HL-60/S4 treated with retinoic acid at 250 ng/mL for 4 days and 3 days (cell line): Measurements from ENCODE around the gene PKNOX1.
"Not testable (repeated sequence)": the region's sequence is repeated elsewhere in the genome, so short reads cannot be mapped to it uniquely, and the experiment has no call there.

ENCODE experiments used
- in situ Hi-C: fragments of 300-500 bp; cut with MboI; formaldehyde crosslinking; loops from 2 replicates; pipeline ENCODE4 v1.7.0; 2022; ENCODE audit warnings: low sequenced_read_pairs

The PKNOX1 gene

DNA sequence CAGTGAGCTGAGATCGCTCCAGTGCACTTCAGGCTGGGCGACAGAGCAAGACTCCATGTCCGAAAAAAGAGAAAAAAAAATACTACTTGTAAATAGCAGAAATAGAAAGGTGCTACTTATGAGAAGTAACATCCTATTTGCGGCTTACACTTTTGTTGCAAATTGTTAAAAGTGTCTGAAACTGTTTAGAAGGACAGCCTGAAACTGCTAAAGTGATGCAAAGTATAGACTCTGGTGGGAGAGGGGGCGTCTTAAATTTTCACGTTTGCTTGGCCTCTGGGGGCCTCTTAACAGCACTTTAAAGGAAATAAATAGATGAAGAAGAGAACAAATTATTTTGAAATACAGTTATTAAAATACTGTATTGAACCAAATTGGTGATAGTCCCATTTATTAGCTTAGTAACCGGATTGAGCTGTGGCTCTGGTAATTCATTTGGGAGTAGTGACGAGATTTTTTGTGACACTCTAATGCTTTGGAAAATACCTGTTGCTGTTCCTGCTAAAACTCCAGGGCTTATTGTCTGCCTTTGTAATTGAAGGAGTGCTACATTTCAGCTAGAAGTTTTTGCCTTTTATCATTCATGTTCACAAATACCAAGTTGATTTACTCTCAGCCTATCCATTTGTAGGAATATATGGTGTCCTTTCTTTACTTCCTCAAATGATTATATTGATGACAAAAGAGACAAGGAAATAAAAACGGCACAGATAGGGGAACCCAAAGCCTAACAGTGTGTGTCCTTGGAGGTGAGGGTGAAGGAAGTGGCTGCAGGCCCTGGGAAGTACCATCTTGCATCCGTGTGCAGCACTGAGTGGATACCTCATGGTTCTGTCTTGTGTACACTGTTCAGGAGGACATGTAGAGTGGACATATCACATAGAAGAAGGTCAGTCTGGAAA, 6.2 kb downstream of the PKNOX1 start:
- in situ Hi-C loops = no loop called here

DNA sequence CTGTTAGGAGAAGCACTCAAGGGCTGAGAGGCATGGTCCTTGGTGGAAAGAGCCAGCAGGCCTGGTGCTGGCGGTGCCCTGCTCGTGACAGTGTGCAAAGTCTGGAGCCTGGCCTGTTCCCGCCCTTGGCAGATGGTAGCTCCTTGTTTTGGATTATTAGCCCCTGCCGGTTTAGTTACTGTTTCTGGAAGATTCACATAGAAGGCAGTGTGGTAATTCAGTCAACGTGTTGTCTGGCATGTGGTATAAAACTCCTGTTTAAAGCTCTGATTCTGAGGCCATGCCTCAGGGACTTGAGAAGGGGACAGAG, 6.8 kb downstream of the PKNOX1 start:
- in situ Hi-C loops = no loop called here

DNA sequence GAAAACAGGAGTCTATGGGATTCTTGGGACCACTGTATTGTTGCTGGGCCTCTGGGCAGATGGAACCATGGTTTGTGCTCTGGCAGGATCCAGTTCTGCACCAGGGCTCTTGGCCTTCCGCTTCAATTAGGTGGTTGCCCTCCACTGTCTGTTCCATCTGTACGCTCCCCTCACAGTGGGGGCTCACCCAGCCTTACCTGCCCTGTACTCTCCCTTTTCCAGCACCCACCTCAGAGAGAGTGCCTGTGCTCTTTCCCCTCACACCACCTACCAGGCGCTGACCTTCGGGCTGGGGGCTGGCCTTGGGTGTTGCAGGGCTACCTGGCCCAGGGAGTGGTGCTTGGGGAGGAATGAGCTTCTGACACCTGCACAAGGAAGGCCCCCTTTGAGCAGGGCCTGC, 7.5 kb downstream of the PKNOX1 start:
- in situ Hi-C loops = no loop called here

DNA sequence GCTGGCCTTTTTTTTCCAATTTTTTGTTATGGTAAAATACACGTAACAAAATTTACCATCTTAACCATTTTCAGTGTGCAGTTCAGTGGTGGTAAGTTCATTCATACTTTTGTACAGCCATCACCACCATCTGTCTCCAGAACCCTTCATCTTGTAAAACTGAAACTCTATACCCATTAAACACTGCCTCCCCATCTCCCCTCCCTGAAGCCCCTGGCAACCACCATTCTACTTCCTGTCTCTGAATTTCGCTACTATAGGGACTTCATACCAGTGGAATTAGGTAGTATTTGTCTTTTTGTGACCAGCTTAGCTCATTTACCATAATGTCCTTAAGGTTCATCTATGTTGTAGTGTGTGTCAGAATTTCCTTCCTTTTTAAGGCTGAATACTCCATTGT, 8.7 kb downstream of the PKNOX1 start:
- in situ Hi-C loops = no loop called here

DNA sequence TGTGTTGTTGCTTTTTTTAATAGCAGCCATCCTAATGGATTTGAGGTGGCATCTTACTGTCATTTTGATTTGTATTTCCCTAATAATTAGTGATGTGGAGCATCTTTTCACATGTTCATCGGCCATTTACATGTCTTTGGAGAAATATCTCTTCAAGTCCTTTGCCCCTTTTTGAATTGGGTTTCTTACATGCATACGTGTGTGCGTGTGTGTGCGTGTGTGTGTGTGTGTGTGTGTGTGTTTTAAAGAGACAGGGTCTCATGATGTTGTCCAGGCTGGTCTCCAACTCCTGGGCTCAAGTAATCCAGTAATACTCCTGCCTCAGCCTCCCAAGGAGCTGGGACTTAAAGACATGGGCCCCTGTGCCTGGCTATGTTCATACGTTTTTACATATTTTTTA, 9.5 kb downstream of the PKNOX1 start:
- in situ Hi-C loops = no loop called here

DNA sequence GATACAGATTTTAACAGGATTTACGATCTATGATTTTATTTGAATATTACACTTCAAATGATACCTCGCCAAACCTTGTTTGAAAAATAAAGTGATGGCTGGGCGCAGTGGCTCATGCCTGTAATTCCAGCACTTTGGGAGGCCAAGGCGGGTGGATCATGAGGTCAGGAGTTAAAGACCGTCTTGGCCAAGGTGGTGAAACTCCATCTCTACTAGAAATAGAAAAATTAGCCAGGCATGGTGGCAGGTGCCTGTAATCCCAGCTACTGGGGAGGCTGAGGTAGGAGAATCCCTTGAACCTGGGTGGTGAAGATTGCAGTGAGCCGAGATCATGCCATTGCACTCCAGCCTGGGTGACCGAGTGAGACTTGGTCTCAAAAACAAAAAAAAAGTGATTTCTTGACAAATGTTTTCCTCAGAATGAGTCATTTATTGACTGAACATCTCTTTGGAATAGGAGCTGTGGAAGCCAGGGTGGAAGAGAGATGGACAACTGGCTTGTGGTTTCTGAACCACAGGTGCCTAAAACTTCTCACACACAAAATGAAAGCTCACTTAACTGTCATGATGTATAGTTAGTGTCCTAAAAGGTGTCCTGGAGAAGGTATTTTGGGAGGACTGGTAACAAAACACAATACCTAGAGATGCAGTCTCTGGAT, 11.9 kb downstream of the PKNOX1 start:
- in situ Hi-C loops = no loop called here

DNA sequence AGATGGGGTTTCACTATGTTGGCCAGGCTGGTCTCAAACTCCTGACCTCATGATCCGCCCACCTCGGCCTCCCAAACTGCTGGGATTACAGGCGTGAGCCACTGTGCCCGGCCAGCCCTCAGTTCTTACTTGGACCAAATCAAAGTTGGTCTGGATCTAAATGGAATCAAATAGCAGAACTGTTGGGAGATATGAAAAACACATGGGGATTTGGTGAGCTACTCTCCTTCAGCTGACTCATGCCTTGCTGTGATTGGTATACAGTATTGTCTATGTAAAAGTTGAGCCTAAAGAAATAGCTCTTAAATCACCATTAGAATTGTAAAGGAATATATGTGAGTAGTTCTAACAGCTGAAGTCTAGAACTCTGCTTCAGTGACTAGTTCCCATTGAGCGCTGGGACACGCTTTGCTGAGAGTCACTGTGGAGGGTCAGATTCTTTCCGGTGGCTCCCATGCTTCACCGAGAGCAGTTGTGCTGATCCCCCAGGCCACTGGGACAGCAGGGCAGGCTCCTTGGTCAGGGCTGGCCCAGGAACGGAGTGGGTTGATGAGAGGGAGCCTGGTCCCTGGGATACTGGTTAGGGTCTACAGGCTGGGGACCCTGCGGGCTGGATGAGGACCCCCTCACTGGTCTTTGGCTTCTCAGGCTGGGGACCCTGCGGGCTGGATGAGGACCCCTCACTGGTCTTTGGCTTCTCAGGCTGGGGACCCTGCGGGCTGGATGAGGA, 14.0 kb downstream of the PKNOX1 start:
- in situ Hi-C loops = no loop called here

DNA sequence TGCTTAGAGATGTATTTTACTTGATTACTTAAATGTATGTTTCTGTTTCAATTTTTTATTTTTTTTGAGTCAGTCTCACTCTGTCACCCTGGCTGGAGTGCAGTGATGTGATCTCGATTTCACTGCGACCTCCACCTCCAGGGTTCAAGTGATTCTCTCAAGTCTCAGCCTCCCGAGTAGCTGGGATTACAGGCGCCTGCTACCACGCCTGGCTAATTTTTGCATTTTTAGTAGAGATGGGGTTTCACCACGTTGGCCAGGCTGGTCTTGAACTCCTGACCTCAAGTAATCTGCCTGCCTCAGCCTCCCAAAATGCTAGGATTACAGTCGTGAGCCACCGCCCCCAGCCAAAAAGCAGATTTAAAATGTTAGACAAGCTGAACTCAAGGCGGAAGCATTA, 15.0 kb downstream of the PKNOX1 start:
- in situ Hi-C loops = not testable (repeated sequence)

DNA sequence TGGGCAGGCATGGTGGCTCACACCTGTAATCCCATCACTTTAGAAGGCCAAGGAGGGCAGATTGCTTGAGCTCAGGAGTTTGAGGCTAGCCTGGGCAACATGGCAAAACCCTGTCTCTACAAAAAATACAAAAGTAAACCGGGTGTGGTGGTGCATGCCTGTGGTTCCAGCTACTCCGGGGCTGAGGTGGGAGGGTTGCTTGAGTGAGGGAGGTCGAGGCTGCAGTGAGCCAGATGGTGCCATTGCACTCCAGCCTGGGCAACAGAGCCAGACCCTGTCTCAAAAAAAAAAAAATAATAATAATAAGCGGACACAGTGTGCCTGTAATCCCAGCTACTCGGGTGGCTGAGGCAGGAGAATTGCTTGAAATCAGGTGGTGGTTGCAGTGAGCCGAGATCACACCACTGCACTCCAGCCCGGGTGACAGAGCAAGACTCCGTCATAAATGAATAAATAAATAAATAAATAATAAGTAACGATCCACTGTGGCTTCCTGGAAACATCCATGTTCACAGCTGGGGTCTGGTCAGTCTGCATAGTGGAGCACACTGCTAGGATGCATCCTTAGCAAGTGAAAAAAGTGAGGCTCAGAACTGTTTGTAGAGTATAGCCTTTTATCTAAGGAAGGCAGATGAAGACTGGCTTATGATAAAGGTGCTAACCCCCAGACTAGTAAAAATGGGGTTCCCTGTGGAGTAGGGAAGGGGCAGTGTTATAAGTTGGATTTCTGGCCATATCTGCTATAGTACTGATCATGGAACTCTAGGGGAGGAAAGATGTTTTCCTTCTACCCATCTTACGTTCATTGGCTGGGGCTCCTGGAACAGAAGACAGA, 15.7 kb downstream of the PKNOX1 start:
- in situ Hi-C loops = no loop called here

DNA sequence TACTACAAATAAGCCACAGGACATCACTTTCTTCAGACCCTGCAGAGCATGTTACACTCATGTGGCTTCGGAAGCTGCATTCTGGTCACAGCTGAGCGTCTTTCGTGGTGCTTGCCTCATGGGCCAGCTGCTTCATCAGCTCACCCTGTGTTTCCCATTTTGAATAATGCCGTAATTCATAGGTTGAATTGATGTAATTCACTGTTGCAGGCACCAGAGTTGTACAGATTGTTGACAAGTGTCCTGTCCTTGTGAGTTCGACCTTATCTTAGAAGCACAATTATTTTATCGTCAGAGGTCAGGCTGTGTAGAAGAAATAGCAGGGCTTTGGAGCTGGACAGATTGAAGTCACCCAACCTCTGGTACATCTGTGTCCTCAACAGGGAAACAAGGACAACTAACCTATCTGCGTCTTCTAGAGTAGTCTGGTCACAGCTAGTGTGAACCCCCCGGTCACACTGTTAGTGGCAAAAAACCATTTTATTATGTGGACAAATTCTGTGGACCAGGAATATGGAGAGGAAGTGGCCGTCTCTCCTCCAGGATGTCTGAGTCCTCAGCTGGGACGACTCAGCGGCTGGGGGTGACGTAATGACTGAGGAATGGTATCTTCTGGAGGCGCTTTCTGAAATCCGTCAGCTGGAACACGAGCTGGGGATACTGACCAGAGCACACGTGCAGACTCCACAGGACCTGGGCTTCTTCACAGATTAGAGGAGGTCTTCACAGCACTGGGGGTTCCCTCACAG, 17.8 kb downstream of the PKNOX1 start:
- in situ Hi-C loops = no loop called here

DNA sequence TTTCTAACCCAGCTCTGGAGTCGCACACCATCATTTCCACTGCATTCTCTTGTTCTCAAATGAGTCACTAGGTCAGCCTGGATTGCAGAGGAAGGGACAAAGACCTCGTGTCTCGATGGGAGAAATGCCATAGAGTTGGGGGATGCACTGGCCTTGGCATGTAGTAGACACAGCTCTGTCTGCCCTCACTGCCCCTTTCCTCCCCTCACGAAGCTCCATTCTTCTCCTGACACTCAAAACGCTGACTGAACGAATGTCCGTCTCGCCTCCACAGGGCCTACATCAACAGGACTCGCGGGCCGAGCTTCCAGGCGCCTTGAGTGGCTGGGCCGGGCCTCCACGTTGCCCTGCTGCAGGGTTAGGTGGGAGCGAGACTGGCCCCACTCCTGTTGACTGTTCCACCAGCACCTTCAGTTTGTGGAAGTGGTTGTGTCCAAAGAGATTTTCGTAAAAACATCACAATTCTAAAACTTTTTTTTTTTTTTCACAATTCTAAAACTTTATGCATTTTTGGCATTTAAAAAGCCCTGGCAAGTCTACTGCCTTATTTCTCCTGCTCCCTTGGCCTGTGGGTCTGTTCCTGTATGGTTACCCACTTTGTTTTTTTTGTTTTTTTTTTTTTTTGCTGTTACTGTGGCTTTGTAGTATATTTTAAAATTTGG, 18.8 kb downstream of the PKNOX1 start:
- in situ Hi-C loops = no loop called here

DNA sequence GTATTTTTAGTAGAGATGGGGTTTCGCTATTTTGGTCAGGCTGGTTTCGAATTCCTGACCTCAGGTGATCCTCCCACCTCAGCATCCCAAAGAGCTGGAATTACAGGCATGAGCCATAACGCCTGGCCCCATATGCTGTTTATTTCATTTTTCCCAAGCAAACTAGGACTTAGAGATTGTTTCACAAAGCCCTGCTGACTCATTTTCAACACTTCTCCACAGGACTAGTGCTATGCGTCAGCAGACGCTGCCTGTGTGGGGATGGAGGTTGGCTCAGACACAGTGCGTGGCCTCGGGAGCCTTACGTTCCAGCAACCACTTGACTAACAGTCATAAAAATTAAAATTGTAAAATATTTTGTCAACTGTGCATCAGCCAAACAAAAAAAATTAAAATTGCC, 22.7 kb downstream of the PKNOX1 start:
- in situ Hi-C loops = no loop called here

DNA sequence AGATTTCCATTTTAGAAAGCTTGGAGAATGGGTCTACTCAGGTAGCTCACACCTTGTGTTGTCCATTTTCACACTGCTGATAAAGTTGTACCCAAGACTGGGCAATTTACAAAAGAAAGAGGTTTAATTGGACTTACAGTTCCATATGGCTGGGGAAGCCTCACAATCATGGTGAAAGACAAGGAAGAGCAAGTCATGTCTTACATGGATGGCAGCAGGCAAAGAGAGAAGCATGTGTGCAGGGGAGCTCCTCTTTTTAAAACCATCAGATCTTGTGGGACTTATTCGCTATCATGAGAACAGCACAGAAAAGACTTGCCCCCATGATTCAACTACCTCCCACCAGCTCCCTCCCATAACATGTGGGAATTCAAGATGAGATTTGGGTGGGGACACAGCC, 23.6 kb downstream of the PKNOX1 start:
- in situ Hi-C loops = not testable (repeated sequence)

DNA sequence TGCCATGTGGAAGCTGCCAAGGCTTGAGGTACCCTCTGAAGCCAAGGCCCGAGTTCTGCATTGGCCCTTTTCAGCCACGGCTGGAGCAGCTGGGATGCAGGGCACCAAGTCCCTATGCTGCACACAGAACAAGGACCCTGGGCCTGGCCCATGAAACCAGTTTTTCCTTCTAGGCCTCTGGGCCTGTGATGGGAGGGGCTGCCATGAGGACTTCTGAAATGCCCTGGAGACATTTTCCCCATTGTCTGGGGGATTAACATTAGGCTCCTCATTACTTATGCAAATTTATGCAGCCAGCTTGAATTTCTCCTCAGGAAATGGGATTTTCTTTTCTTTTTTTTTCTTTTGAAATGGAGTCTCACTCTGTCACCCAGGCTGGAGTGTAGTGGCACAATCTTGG, 24.8 kb downstream of the PKNOX1 start:
- in situ Hi-C loops = not testable (repeated sequence)

DNA sequence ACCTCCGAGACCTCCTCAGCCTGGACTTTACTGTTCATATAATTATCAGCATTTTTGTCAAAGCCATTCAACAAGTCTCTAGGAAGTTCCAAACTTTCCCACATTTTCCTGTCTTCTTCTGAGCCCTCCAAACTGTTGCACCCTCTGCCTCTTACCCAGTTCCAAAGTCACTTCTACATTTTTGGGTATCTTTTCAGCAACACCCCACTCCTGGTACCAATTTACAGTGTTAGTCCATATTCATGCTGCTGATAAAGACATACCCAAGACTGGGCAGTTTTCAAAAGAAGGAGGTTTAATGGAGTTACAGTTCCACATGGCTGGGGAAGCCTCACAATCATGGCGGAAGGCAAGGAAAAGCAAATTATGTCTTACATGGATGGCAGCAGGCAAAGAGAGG, 25.7 kb downstream of the PKNOX1 start:
- in situ Hi-C loops = not testable (repeated sequence)

DNA sequence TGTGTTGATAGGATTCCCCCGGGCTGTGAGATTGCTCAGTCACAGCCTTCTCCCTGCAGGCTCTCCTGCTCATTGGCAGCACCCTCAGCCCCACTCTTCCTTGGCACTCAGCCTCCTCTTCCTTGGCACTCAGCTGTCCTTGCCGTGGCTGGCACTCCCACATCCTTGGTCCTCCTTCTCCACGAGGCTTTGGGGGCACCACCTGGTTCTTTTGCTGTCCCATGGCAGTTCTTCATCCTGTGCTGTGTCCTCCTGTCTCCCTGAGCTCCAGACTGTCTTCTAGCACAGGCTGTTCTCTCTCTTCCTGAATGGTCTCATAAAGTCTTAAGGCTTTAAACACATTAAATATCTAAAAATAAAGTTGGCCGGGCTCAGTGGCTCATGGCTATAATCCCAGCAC, 27.0 kb downstream of the PKNOX1 start:
- in situ Hi-C loops = no loop called here

DNA sequence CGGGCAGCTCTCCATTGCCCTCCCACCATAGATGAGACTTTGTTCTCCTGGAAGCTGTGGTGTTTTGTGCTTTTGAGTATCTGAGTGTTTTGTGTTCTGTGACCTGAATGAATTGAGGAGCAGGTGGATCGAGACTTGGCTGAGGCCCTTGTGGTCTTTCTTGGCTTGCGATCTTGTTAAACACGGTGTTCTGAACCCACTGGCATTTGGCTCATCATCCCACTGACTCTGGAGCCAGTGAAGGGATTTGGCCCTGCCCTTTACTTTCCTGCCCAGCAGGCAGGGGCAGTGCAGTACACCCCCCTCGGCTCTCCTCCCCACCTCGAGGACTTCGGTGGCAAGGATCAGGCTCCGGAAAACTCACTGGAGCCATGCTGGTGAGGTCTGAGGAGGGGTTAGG, 30.6 kb downstream of the PKNOX1 start:
- in situ Hi-C loops = no loop called here

DNA sequence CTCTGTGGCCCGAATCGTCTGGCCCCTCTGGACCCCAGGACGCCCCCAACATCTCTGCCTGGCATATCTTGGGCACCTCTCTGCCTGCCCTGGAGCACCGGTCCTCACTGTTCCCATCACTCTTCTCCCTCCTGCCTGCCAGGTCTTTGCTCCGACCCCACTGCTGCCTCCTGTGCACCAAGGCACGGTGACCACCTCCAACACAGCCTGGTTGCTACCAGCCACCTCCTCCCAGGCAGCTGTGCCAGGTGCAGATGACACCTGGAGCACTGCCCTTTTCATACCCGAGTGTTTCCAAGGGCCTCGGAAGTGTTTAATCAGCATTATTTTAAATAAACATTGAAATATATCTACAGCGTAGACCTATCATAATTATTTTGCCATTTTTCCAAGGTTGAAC, 31.3 kb downstream of the PKNOX1 start:
- in situ Hi-C loops = no loop called here

DNA sequence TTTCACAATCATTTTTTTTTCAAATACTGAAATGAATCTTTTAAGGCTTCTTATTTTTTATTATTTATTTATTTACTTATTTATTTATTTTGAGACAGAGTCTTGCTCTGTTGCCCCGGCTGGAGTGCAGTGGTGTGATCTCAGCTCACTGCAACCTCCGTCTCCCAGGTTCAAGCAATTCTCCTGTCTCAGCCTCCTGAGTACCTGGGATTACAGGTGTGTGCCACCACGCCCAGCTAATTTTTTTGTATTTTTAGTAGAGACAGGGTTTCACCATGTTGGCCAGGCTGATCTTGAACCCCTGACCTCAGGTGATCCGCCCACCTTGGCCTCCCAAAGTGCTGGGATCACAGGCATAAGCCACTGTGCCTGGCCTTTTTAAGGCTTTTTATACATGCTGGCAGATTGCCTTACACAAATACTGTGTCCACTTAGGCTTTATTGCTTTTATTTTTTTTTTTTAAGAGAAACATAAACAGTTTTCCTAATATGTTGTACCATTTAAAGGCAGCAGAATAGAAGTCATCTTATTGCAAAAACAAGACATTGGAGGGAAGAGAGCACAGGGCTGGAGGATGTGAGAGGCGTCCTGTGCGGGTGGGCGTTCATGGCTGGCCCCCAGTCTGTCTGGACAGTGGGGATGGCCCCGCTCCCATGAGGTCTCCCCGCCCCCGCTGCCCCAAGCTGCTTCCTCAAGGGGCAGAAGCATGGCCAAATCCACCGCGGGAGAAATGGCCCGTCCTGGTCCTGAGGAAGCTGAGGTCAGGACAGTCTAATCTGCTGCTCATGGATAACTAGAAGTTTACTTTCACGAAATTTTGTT, 31.9 kb downstream of the PKNOX1 start:
- in situ Hi-C loops = not testable (repeated sequence)
